Ovary (tissue), 9 donors: ENCODE measurements around the gene EIF1B. TPM values are rescaled to one million over a fixed set of nuclear protein-coding genes. Genes with fewer than 3 reads are reported as not detected.

Source experiments
- DNase-seq, 5 donors: peaks; one replicate each; pipeline ENCODE4 v3.0.0-alpha.2; 2019 to 2020
- H3K27ac ChIP-seq, 2 donors: fragments of 200-600 bp; one replicate each; pipeline versions ENCODE4 v1.5.1 to v1.8.0; 2019 to 2022
- H3K27me3 ChIP-seq: fragments of 200-600 bp; one replicate; pipeline ENCODE4 v1.8.0; 2022
- H3K36me3 ChIP-seq: fragments of 200-600 bp; sonication (generic); one replicate; pipeline ENCODE4 v1.5.1; 2019
- H3K4me1 ChIP-seq: one replicate; pipeline ENCODE4 v1.8.1; 2013; ENCODE audit warnings: mild to moderate bottlenecking, moderate library complexity; ENCODE audit not compliant: insufficient read depth
- H3K4me3 ChIP-seq: fragments of 200-600 bp; sonication (generic); one replicate; pipeline ENCODE4 v1.5.1; 2017
- H3K9me3 ChIP-seq, 2 donors: fragments of 200-600 bp in 1 of 2; sonication (generic) in 1 of 2; one replicate each; pipeline versions ENCODE4 v1.5.1 to v1.8.1; 2013 to 2019; ENCODE audit warnings: mild to moderate bottlenecking in 1 of 2, moderate library complexity in 1 of 2
- CTCF ChIP-seq, 3 donors: fragments of 450-650 bp in 2 of 3; fragments of 200-600 bp in 1 of 3; IDR thresholded peaks; one replicate each; pipeline versions ENCODE4 v1.5.1 to v1.8.0; 2016 to 2022; ENCODE audit warnings: antibody characterized with exemption in 3 of 3, mild to moderate bottlenecking in 1 of 3
- EP300 ChIP-seq: sonication (generic); formaldehyde crosslinking; IDR thresholded peaks from one replicate; pipeline ENCODE4 v1.6.1; 2017; ENCODE audit warnings: antibody characterized with exemption
- POLR2A ChIP-seq: fragments of 450-650 bp; IDR thresholded peaks from one replicate; pipeline ENCODE4 v1.6.1; 2017; ENCODE audit warnings: antibody characterized with exemption, mild to moderate bottlenecking, moderate library complexity
- WGBS, 3 donors: extraction: QIAGEN DNeasy Blood & Tissue Kit in 1 of 3; methylation state at CpG; one replicate each; pipeline versions ENCODE4 v1.1.5 to v1.1.7; 2013 to 2017; 5-methylcytosine and 5-hydroxymethylcytosine counted together
- intact Hi-C, 4 donors: fragments of 100-400 bp; cut with DNase I; formaldehyde crosslinking; loops; one replicate each; pipeline versions ENCODE4 v1.11.0 to v1.15.1; 2022 to 2023
- polyA plus RNA-seq, 2 donors: library from polyadenylated mRNA; stranded (reverse); fragments of 200-250 nt in 1 of 2; fragments of 350-450 nt in 1 of 2; fragmentation: Illumina TruSeq in 1 of 2; extraction: RNeasy Lipid Tissue Mini Kit (QIAGEN cat#74804) in 1 of 2; gene quantifications; one replicate each; pipeline ENCODE4 v1.2.3, GENCODE V29; 2013 to 2014
- total RNA-seq, 7 donors: library from RNA; depleted of rRNA in 2 of 7; stranded (reverse); fragments of >200 nt in 2 of 7; fragmentation: NEBNext Ultra II Directional in 3 of 7; extraction: Animal tissue kit (Norgen Biotek cat#: 25700) in 3 of 7; gene quantifications; one replicate each; pipeline versions ENCODE4 v1.1.0 to v1.2.4, GENCODE V29; 2016 to 2023
- donor health status: DM: no; HTN: no; CAD: no; lungs with moderate emphysema.
- donor health status: DM: no; HTN: no; CAD: no.
- donor health status: Bipolar disorder and iron deficiency.
- donor health status: DM: yes; HTN: yes; CAD: no.
- donor health status: DM: no; HTN: no; CAD: no.
- donor health status: DM: yes; HTN: yes; CAD: no.

Gene EIF1B
- total and polyA plus RNA-seq, 9 donors: 30.4 to 156 (median 82.1) TPM

- no peak for DNase-seq
- H3K36me3 ChIP-seq: no peaks in the 10 kb centered on the region
- no peaks in the 10 kb centered on the region for H3K27me3 ChIP-seq
- no peaks in the 10 kb centered on the region for H3K9me3 ChIP-seq
- no peak overlapping the region for H3K4me3 ChIP-seq
- H3K4me1 ChIP-seq: no peaks in the 10 kb centered on the region
- TF ChIP-seq CTCF (IDR thresholded peaks at IDR 0.05) (no peak), EP300 (no peak), POLR2A (no peak)
- H3K27ac ChIP-seq: no peak overlapping the region
- WGBS, 3 donors: 74 to 85% (median 76%) methylated on average over 4 of the region's 4 CpGs
- intact Hi-C loops: loop anchor here in 2 of 4 donors (10.0 kb wide), 2 partner anchors 130 to 1560 kb away; partner anchors contain the start of gene RPL14 (in 1 of the 2)
Measured at GRCh38 chr3:40324621-40325020, 15.1 kb downstream of the EIF1B start.

GRCh38 chr3:40325465-40325864 is 16.0 kb downstream of the EIF1B start:
- Histone ChIP-seq H3K4me1 (no peaks in the 10 kb centered on the region), H3K27ac (no peak overlapping the region), H3K9me3 (no peaks in the 10 kb centered on the region), H3K27me3 (no peaks in the 10 kb centered on the region), H3K36me3 (no peaks in the 10 kb centered on the region), H3K4me3 (no peak overlapping the region)
- no peak for DNase-seq
- TF ChIP-seq CTCF (IDR thresholded peaks at IDR 0.05) (no peak), POLR2A (no peak), EP300 (no peak)
- intact Hi-C loops: loop anchor here in 2 of 4 donors (10.0 kb wide), 2 partner anchors 129 to 1559 kb away; partner anchors contain the start of gene RPL14 (in 1 of the 2)

DNA sequence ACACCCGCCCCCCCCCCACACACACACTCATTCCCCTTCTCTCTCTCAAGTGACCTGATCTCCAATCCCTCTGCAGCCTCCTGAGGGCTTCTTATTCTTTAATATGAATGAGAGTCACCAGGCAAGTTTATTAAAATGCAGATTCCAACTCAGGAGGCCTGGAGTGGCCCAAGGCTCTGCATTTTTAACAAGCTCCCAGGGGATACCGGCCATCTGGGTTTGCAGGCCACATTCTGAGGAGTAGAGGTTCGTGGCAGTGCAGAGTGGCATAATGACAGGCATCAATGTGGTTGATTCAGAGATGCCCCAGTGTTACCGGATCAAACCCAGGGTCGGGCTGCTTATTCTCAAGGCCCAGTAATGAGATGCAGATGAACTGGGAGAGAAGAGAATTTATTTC is 18.9 kb downstream of the EIF1B start:
- H3K9me3 ChIP-seq: no peaks in the 10 kb centered on the region
- no peaks in the 10 kb centered on the region for H3K4me1 ChIP-seq
- WGBS, 3 donors: 82 to 89% (median 85%) methylated on average over 5 of the region's 5 CpGs
- H3K27me3 ChIP-seq: no peaks in the 10 kb centered on the region
- no peak for DNase-seq
- H3K27ac ChIP-seq: no peak overlapping the region
- TF ChIP-seq CTCF (IDR thresholded peaks at IDR 0.05): no peak
- no peak for TF ChIP-seq POLR2A
- no peak for TF ChIP-seq EP300
- intact Hi-C loops: loop anchor here in 2 of 4 donors (10.0 kb wide), 2 partner anchors 126 to 1556 kb away; partner anchors contain the start of gene RPL14 (in 1 of the 2)
- H3K4me3 ChIP-seq: no peak overlapping the region
- H3K36me3 ChIP-seq: no peaks in the 10 kb centered on the region

- H3K36me3 ChIP-seq: no peaks in the 10 kb centered on the region
- H3K27me3 ChIP-seq: no peaks in the 10 kb centered on the region
- TF ChIP-seq CTCF (IDR thresholded peaks at IDR 0.05): no peak
- no peak for TF ChIP-seq EP300
- no peak for TF ChIP-seq POLR2A
- no peak for DNase-seq
- H3K4me3 ChIP-seq: no peak overlapping the region
- 70 to 79% (median 74%) methylated on average over 4 of the region's 4 CpGs for WGBS, 3 donors
- no peaks in the 10 kb centered on the region for H3K9me3 ChIP-seq
- intact Hi-C loops: loop anchor here in 2 of 4 donors (10.0 kb wide), 2 partner anchors 126 to 1556 kb away; partner anchors contain the start of gene RPL14 (in 1 of the 2)
- no peak overlapping the region for H3K27ac ChIP-seq
- H3K4me1 ChIP-seq: no peaks in the 10 kb centered on the region
Measured at GRCh38 chr3:40329071-40329470, 19.6 kb downstream of the EIF1B start.
